ENCODE data around the gene CEACAM7.

The CEACAM7 gene

DNA sequence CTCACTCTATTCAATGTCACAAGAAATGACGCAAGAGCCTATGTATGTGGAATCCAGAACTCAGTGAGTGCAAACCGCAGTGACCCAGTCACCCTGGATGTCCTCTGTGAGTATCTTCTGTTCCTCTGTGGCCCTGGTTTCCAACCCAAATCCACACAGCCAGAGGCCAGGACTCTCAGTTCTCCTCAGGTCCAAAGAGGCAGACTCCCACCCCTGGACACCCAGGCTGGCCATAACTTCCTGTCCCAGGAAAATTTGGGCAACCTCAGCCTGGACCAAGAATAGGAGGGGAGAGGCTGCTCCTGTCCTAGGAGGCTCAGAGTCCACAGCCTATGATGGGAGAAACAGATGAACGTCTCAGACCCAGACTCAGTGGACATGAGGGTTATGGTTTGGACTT, 32.0 kb upstream of the CEACAM7 start:
- H3K36me3 ChIP-seq (ENCODE audit: low read depth), result no peaks in the 10 kb centered on the region
- H3K27ac ChIP-seq (ENCODE audit: poor library complexity, severe bottlenecking), result no peak overlapping the region
- peaks cover 16% of the 10 kb centered on the region for H3K27me3 ChIP-seq (ENCODE audit: insufficient read depth, poor library complexity, severe bottlenecking)
- no peaks in the 10 kb centered on the region for H3K4me1 ChIP-seq (ENCODE audit: insufficient read depth, poor library complexity, severe bottlenecking)
- H3K4me3 ChIP-seq (ENCODE audit: severe bottlenecking), result no peak overlapping the region
- no peaks in the 10 kb centered on the region for H3K9me3 ChIP-seq (ENCODE audit: severe bottlenecking)
- ATAC-seq (ENCODE audit: low read depth) (no peak), DNase-seq (ENCODE audit: low spot score) (no peak)
- no peak for TF ChIP-seq CTCF (IDR thresholded peaks at IDR 0.05; ENCODE audit: poor library complexity, severe bottlenecking)

GRCh38 chr19:41718761-41719160, 30.7 kb upstream of the CEACAM7 start:
- no peak overlapping the region for H3K4me3 ChIP-seq (ENCODE audit: severe bottlenecking)
- no peaks in the 10 kb centered on the region for H3K36me3 ChIP-seq (ENCODE audit: low read depth)
- H3K9me3 ChIP-seq (ENCODE audit: severe bottlenecking), result no peaks in the 10 kb centered on the region
- H3K27me3 ChIP-seq (ENCODE audit: insufficient read depth, poor library complexity, severe bottlenecking), result peaks cover 8% of the 10 kb centered on the region
- no peaks in the 10 kb centered on the region for H3K4me1 ChIP-seq (ENCODE audit: insufficient read depth, poor library complexity, severe bottlenecking)
- H3K27ac ChIP-seq (ENCODE audit: poor library complexity, severe bottlenecking), result no peak overlapping the region
- no peak for TF ChIP-seq CTCF (IDR thresholded peaks at IDR 0.05; ENCODE audit: poor library complexity, severe bottlenecking)
- DNase-seq (ENCODE audit: low spot score) (no peak), ATAC-seq (ENCODE audit: low read depth) (no peak)

- TF ChIP-seq CTCF (IDR thresholded peaks at IDR 0.05; ENCODE audit: poor library complexity, severe bottlenecking), result no peak
- ATAC-seq (ENCODE audit: low read depth), result no peak
Measured at GRCh38 chr19:41714598-41714997, 26.5 kb upstream of the CEACAM7 start.

DNA sequence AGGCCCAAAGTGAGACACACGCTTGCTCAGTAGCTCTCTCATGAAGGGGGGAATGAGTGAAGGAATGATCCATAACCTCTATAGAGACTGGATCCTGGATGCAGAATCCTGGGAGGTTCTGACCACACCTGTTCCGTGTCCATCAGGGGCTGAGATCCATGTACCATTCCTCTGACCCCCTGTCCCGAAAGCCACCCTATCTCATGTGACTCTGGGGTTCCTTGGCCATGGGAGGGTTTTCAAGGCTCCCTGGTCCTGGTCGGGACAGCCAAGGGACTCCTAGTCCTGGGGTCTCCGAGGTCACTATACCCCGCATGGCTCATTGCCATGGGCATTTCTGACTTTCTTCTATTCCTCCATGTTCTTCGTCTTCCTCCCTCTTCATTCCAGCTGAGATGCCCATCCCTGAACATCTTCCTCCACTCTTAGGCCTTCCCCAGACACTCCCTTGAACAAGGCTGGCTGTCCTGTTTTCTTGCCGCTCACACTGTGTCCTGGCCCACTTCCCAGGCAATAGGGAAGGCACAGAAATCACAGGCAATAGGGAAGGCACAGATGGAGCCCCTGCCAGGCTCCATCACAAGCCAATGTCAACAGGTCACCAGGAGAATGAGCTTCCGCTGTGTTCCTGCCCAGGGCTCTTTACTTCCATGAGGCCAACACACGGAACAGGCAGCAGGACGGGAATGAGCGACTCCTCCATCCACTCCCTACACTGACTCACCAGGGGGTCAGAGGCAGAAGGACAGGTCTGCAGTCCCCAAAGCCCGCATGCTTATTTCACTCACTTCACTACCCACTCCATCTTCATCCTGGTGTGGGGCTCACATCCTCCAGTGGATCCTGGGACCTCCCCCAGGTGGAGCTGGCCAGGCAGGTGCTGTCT, 23.5 kb upstream of the CEACAM7 start:
- no peak for ATAC-seq (ENCODE audit: low read depth)
- no peak for TF ChIP-seq CTCF (IDR thresholded peaks at IDR 0.05; ENCODE audit: poor library complexity, severe bottlenecking)
- H3K36me3 ChIP-seq (ENCODE audit: low read depth), result no peaks in the 10 kb centered on the region
- no peaks in the 10 kb centered on the region for H3K4me1 ChIP-seq (ENCODE audit: insufficient read depth, poor library complexity, severe bottlenecking)
- no peak overlapping the region for H3K27ac ChIP-seq (ENCODE audit: poor library complexity, severe bottlenecking)
- no peak overlapping the region for H3K4me3 ChIP-seq (ENCODE audit: severe bottlenecking)
- peaks cover 3% of the 10 kb centered on the region for H3K9me3 ChIP-seq (ENCODE audit: severe bottlenecking)
- DNase-seq (ENCODE audit: low spot score), result no peak
- peaks cover 10% of the 10 kb centered on the region for H3K27me3 ChIP-seq (ENCODE audit: insufficient read depth, poor library complexity, severe bottlenecking)

More at GRCh38 chr19:41714598-41714997, 26.5 kb upstream of the CEACAM7 start:
- peaks cover 16% of the 10 kb centered on the region for H3K27me3 ChIP-seq (ENCODE audit: insufficient read depth, poor library complexity, severe bottlenecking)
- no peak overlapping the region for H3K4me3 ChIP-seq (ENCODE audit: severe bottlenecking)
- no peak for DNase-seq (ENCODE audit: low spot score)
- no peaks in the 10 kb centered on the region for H3K36me3 ChIP-seq (ENCODE audit: low read depth)
- H3K27ac ChIP-seq (ENCODE audit: poor library complexity, severe bottlenecking), result no peak overlapping the region
- H3K4me1 ChIP-seq (ENCODE audit: insufficient read depth, poor library complexity, severe bottlenecking), result no peaks in the 10 kb centered on the region
- H3K9me3 ChIP-seq (ENCODE audit: severe bottlenecking), result no peaks in the 10 kb centered on the region

Data from RWPE2 (cell line).